Endodermal cell (in vitro differentiated cells): ENCODE data around the gene SRMS. TPM values are rescaled to one million over a fixed set of nuclear protein-coding genes. Genes with fewer than 3 reads are reported as not detected.

Experiments
- DNase-seq: peaks from one replicate; pipeline ENCODE4 v3.0.0-alpha.2; 2017
- H3K27ac ChIP-seq: 2 replicates; pipeline ENCODE4 v1.5.1; 2013; ENCODE audit warnings: mild to moderate bottlenecking, low read depth, low read length, moderate library complexity
- H3K27me3 ChIP-seq: 2 replicates; pipeline ENCODE4 v1.6.1; 2013; ENCODE audit warnings: mild to moderate bottlenecking, low read length, moderate library complexity; ENCODE audit not compliant: insufficient read depth, control insufficient read depth, poor library complexity, severe bottlenecking
- H3K36me3 ChIP-seq: 2 replicates; pipeline ENCODE4 v1.7.0; 2013; ENCODE audit warnings: mild to moderate bottlenecking, low read length, moderate library complexity; ENCODE audit not compliant: control insufficient read depth, insufficient read depth
- H3K4me1 ChIP-seq: one replicate; pipeline ENCODE4 v1.7.0; 2013; ENCODE audit warnings: low read length; ENCODE audit not compliant: control insufficient read depth, insufficient read depth
- H3K4me3 ChIP-seq: 2 replicates; pipeline ENCODE4 v1.5.1; 2013; ENCODE audit warnings: mild to moderate bottlenecking, low read length, moderate library complexity
- H3K9ac ChIP-seq: 2 replicates; pipeline ENCODE4 v1.6.1; 2013; ENCODE audit warnings: mild to moderate bottlenecking, low read length, moderate library complexity; ENCODE audit not compliant: poor library complexity, severe bottlenecking; ENCODE audit errors: extremely low read depth
- H3K9me3 ChIP-seq: 2 replicates; pipeline ENCODE4 v1.6.1; 2013; ENCODE audit warnings: mild to moderate bottlenecking, low read length, moderate library complexity; ENCODE audit not compliant: control insufficient read depth
- H3K27ac Mint-ChIP-seq: 2 replicates; pipeline ENCODE4 v1.8.0; 2020; ENCODE audit warnings: mixed read lengths
- H3K27me3 Mint-ChIP-seq: 2 replicates; pipeline ENCODE4 v1.8.0; 2021; ENCODE audit warnings: mild to moderate bottlenecking, mixed read lengths; ENCODE audit not compliant: insufficient read depth
- H3K36me3 Mint-ChIP-seq: 2 replicates; pipeline ENCODE4 v1.8.0; 2020; ENCODE audit warnings: low read depth, mixed read lengths
- H3K4me1 Mint-ChIP-seq: 2 replicates; pipeline ENCODE4 v1.8.0; 2020; ENCODE audit warnings: mixed read lengths
- H3K4me3 Mint-ChIP-seq: 2 replicates; pipeline ENCODE4 v1.8.0; 2020; ENCODE audit warnings: mild to moderate bottlenecking, moderate library complexity, mixed read lengths
- H3K9me3 Mint-ChIP-seq: 2 replicates; pipeline ENCODE4 v1.8.0; 2020; ENCODE audit warnings: mild to moderate bottlenecking, mixed read lengths
- CTCF ChIP-seq: fragments of 200-600 bp; sonication (generic); conservative IDR thresholded peaks from 2 replicates; pipeline ENCODE4 v1.5.0; 2021; ENCODE audit warnings: antibody characterized with exemption, mild to moderate bottlenecking
- WGBS, 2 experiments: methylation state at CpG; one replicate each; pipeline versions ENCODE4 v1.1.5 to v1.1.7; 2013; ENCODE audit warnings: missing lambda C conversion rate in 2 of 2, mixed read lengths in 1 of 2; ENCODE audit not compliant: insufficient coverage in 1 of 2, insufficient read length in 1 of 2; 5-methylcytosine and 5-hydroxymethylcytosine counted together
- total RNA-seq, 2 donors: library from RNA; stranded (reverse); fragmentation: NEBNext Ultra II Directional in 1 of 2; extraction: Animal tissue kit (Norgen Biotek cat#: 25700) in 1 of 2; gene quantifications; 2 replicates in 1 of 2; 3 replicates in 1 of 2; pipeline ENCODE4 v1.2.1, GENCODE V29; 2021

SRMS gene
- total RNA-seq, 2 donors from 2014 or later, result not detected

GRCh38 chr20:63509088-63509564 is 38.4 kb downstream of the SRMS start:
- Histone ChIP-seq H3K36me3 (no peaks in the 10 kb centered on the region), H3K9me3 (peaks cover 7% of the 10 kb centered on the region), H3K4me3 (no peak overlapping the region), H3K27me3 (no peaks in the 10 kb centered on the region), H3K27ac (no peak overlapping the region), H3K9ac (no peak overlapping the region), H3K4me1 (no peaks in the 10 kb centered on the region)
- DNase-seq, result peak; percentile 6
- Mint-ChIP-seq H3K9me3 (peaks cover 8% of the 10 kb centered on the region), H3K4me1 (no peaks in the 10 kb centered on the region), H3K4me3 (no peak overlapping the region), H3K27me3 (peaks cover 22% of the 10 kb centered on the region), H3K27ac (no peak overlapping the region), H3K36me3 (no peaks in the 10 kb centered on the region)
- 95 to 97% methylated on average over 8 to 9 of the region's 9 CpGs for WGBS, 2 experiments
- no peak for TF ChIP-seq CTCF

- no peak for TF ChIP-seq CTCF
- H3K4me1 ChIP-seq, result no peaks in the 10 kb centered on the region
- H3K27ac ChIP-seq, result no peak overlapping the region
- Mint-ChIP-seq H3K27me3 (peaks cover 27% of the 10 kb centered on the region), H3K4me1 (no peaks in the 10 kb centered on the region), H3K9me3 (peaks cover 7% of the 10 kb centered on the region), H3K27ac (no peak overlapping the region), H3K36me3 (no peaks in the 10 kb centered on the region), H3K4me3 (no peak overlapping the region)
- H3K27me3 ChIP-seq, result no peaks in the 10 kb centered on the region
- H3K4me3 ChIP-seq, result no peak overlapping the region
- 93 to 94% methylated on average over 29 to 33 of the region's 33 CpGs for WGBS, 2 experiments
- peak; percentile 22 for DNase-seq
- peaks cover 7% of the 10 kb centered on the region for H3K9me3 ChIP-seq
- H3K36me3 ChIP-seq, result no peaks in the 10 kb centered on the region
- H3K9ac ChIP-seq, result no peak overlapping the region
Observed at GRCh38 chr20:63508072-63508768, 39.3 kb downstream of the SRMS start.

GRCh38 chr20:63507083-63507743 is 40.3 kb downstream of the SRMS start:
- peaks cover 27% of the 10 kb centered on the region for H3K27me3 Mint-ChIP-seq
- TF ChIP-seq CTCF, result no peak
- Histone ChIP-seq H3K27me3 (no peaks in the 10 kb centered on the region), H3K9ac (no peak overlapping the region), H3K9me3 (peaks cover 7% of the 10 kb centered on the region), H3K36me3 (no peaks in the 10 kb centered on the region), H3K27ac (no peak overlapping the region), H3K4me1 (no peaks in the 10 kb centered on the region), H3K4me3 (no peak overlapping the region)
- peak; percentile 1 for DNase-seq
- 89 to 99% methylated on average over 18 to 30 of the region's 30 CpGs for WGBS, 2 experiments
- no peak overlapping the region for H3K27ac Mint-ChIP-seq
- no peaks in the 10 kb centered on the region for H3K4me1 Mint-ChIP-seq
- H3K36me3 Mint-ChIP-seq, result no peaks in the 10 kb centered on the region
- peaks cover 7% of the 10 kb centered on the region for H3K9me3 Mint-ChIP-seq
- no peak overlapping the region for H3K4me3 Mint-ChIP-seq
